ENCODE measurements around the gene IARS1.

The IARS1 gene

GRCh38 chr9:92295827-92296258, 2.3 kb upstream of the IARS1 start:
- Histone ChIP-seq H3K4me3 (ENCODE audit: low read length) (no peak overlapping the region), H3K9ac (ENCODE audit: low read length) (no peak overlapping the region), H3K27ac (ENCODE audit: low read length) (no peak overlapping the region), H2AFZ (ENCODE audit: low read depth, low read length) (no peak overlapping the region), H4K20me1 (ENCODE audit: insufficient read depth, low read length) (peaks cover 13% of the 10 kb centered on the region), H3K27me3 (ENCODE audit: low read depth, low read length) (no peaks in the 10 kb centered on the region), H3K4me1 (ENCODE audit: low read length) (peaks cover 29% of the 10 kb centered on the region), H3K4me2 (ENCODE audit: low read length) (no peak overlapping the region), H3K79me2 (ENCODE audit: low read length) (peaks cover 46% of the 10 kb centered on the region), H3K9me3 (ENCODE audit: insufficient read depth, low read length) (no peaks in the 10 kb centered on the region), H3K36me3 (replicated peaks; ENCODE audit: low read depth, low read length) (peaks cover 45% of the 10 kb centered on the region)
- no peak for TF ChIP-seq EZH2phosphoT487 (IDR thresholded peaks at IDR 0.05; ENCODE audit: low read depth)
- TF ChIP-seq CTCF (IDR thresholded peaks at IDR 0.05; ENCODE audit: low read depth, low read length), result no peak

GRCh38 chr9:92295240-92295790, 1.8 kb upstream of the IARS1 start:
- H3K36me3 ChIP-seq (replicated peaks; ENCODE audit: low read depth, low read length), result peaks cover 45% of the 10 kb centered on the region
- no peak overlapping the region for H3K27ac ChIP-seq (ENCODE audit: low read length)
- peak overlapping the region; percentile 99 for H3K4me3 ChIP-seq (ENCODE audit: low read length)
- peaks cover 17% of the 10 kb centered on the region for H4K20me1 ChIP-seq (ENCODE audit: insufficient read depth, low read length)
- H3K9me3 ChIP-seq (ENCODE audit: insufficient read depth, low read length), result no peaks in the 10 kb centered on the region
- peaks cover 34% of the 10 kb centered on the region for H3K4me1 ChIP-seq (ENCODE audit: low read length)
- no peaks in the 10 kb centered on the region for H3K27me3 ChIP-seq (ENCODE audit: low read depth, low read length)
- H2AFZ ChIP-seq (ENCODE audit: low read depth, low read length), result no peak overlapping the region
- peaks cover 51% of the 10 kb centered on the region for H3K79me2 ChIP-seq (ENCODE audit: low read length)
- H3K9ac ChIP-seq (ENCODE audit: low read length), result no peak overlapping the region
- no peak for TF ChIP-seq CTCF (IDR thresholded peaks at IDR 0.05; ENCODE audit: low read depth, low read length)
- no peak for TF ChIP-seq EZH2phosphoT487 (IDR thresholded peaks at IDR 0.05; ENCODE audit: low read depth)
- H3K4me2 ChIP-seq (ENCODE audit: low read length), result peak overlapping the region; percentile 94

GRCh38 chr9:92294297-92294676, 790 bp upstream of the IARS1 start:
- no peaks in the 10 kb centered on the region for H3K27me3 ChIP-seq (ENCODE audit: low read depth, low read length)
- peak overlapping the region; percentile 77 for H3K9ac ChIP-seq (ENCODE audit: low read length)
- no peaks in the 10 kb centered on the region for H3K9me3 ChIP-seq (ENCODE audit: insufficient read depth, low read length)
- H3K4me2 ChIP-seq (ENCODE audit: low read length), result peak overlapping the region; percentile 94
- peaks cover 61% of the 10 kb centered on the region for H3K79me2 ChIP-seq (ENCODE audit: low read length)
- TF ChIP-seq EZH2phosphoT487 (IDR thresholded peaks at IDR 0.05; ENCODE audit: low read depth), result no peak
- no peak for TF ChIP-seq CTCF (IDR thresholded peaks at IDR 0.05; ENCODE audit: low read depth, low read length)
- H2AFZ ChIP-seq (ENCODE audit: low read depth, low read length), result peak overlapping the region; percentile 58
- H3K36me3 ChIP-seq (replicated peaks; ENCODE audit: low read depth, low read length), result peaks cover 50% of the 10 kb centered on the region
- peaks cover 39% of the 10 kb centered on the region for H3K4me1 ChIP-seq (ENCODE audit: low read length)
- peak overlapping the region; percentile 80 for H3K27ac ChIP-seq (ENCODE audit: low read length)
- peak overlapping the region; percentile 99 for H3K4me3 ChIP-seq (ENCODE audit: low read length)
- peaks cover 26% of the 10 kb centered on the region for H4K20me1 ChIP-seq (ENCODE audit: insufficient read depth, low read length)

- Histone ChIP-seq H3K27me3 (ENCODE audit: low read depth, low read length) (no peaks in the 10 kb centered on the region), H3K9ac (ENCODE audit: low read length) (peak overlapping the region; percentile 97), H3K4me1 (ENCODE audit: low read length) (peaks cover 39% of the 10 kb centered on the region), H4K20me1 (ENCODE audit: insufficient read depth, low read length) (peaks cover 26% of the 10 kb centered on the region), H3K36me3 (replicated peaks; ENCODE audit: low read depth, low read length) (peaks cover 55% of the 10 kb centered on the region), H3K4me2 (ENCODE audit: low read length) (peak overlapping the region; percentile 90), H3K27ac (ENCODE audit: low read length) (peak overlapping the region; percentile 80), H3K79me2 (ENCODE audit: low read length) (peaks cover 74% of the 10 kb centered on the region), H3K4me3 (ENCODE audit: low read length) (peak overlapping the region; percentile 99), H3K9me3 (ENCODE audit: insufficient read depth, low read length) (no peaks in the 10 kb centered on the region), H2AFZ (ENCODE audit: low read depth, low read length) (no peak overlapping the region; the same call in 1 of the 2 replicates)
- no peak for TF ChIP-seq CTCF (IDR thresholded peaks at IDR 0.05; ENCODE audit: low read depth, low read length)
- TF ChIP-seq EZH2phosphoT487 (IDR thresholded peaks at IDR 0.05; ENCODE audit: low read depth), result no peak
These were observed 482 bp downstream of the IARS1 start for GRCh38 chr9:92293075-92293354.
